Cardiac fibroblast (primary cell): ENCODE measurements around the gene GALR3.

Experiments
- DNase-seq, 2 donors: peaks; one replicate each; pipeline versions ENCODE4 v3.0.0 to v3.0.0-alpha.2; 2010; ENCODE audit warnings: low read depth in 2 of 2
- H3K4me3 ChIP-seq, 2 donors: replicated peaks in 1 of 2; 1 replicate in 1 of 2; 2 replicates in 1 of 2; pipeline ENCODE4 v1.5.1; 2011; ENCODE audit warnings: low read depth in 2 of 2, low read length in 2 of 2, mild to moderate bottlenecking in 2 of 2, moderate library complexity in 1 of 2
- CTCF ChIP-seq: IDR thresholded peaks from one replicate; pipeline ENCODE4 v1.5.1; 2011; ENCODE audit warnings: low read depth, mild to moderate bottlenecking, low read length, inconsistent platforms

GALR3 gene

GRCh38 chr22:37816543-37817180 is 6.5 kb upstream of the GALR3 start:
- TF ChIP-seq CTCF = no peak
- no peak overlapping the region for H3K4me3 ChIP-seq
- DNase-seq = no peak

- TF ChIP-seq CTCF = peak; percentile 65
- DNase-seq = peak; percentile 79 to 87
- peak overlapping the region; percentile 8 to 24 for H3K4me3 ChIP-seq
Measured at GRCh38 chr22:37817705-37818408, 5.3 kb upstream of the GALR3 start.

- peak; percentile 60 to 61 for DNase-seq
- H3K4me3 ChIP-seq = peak overlapping the region; percentile 13 to 30
- peak; percentile 39 for TF ChIP-seq CTCF
Measured at GRCh38 chr22:37818409-37819104, 4.6 kb upstream of the GALR3 start.

- peak overlapping the region; percentile 13 to 30 for H3K4me3 ChIP-seq
- no peak for TF ChIP-seq CTCF
- DNase-seq = no peak
Measured at GRCh38 chr22:37819105-37819433, 4.1 kb upstream of the GALR3 start.

- no peak for DNase-seq
- H3K4me3 ChIP-seq = no peak overlapping the region
- no peak for TF ChIP-seq CTCF
Measured at GRCh38 chr22:37820350-37820749, 2.8 kb upstream of the GALR3 start.

GRCh38 chr22:37822079-37822833 is 926 bp upstream of the GALR3 start:
- no peak overlapping the region for H3K4me3 ChIP-seq
- no peak for DNase-seq

More at GRCh38 chr22:37822079-37822833, 926 bp upstream of the GALR3 start:
- TF ChIP-seq CTCF = no peak
